GM23248 (cell line): Measurements from ENCODE around the gene ZC3H7A.

Experiments used
- EZH2 ChIP-seq: fragments of 200-600 bp; sonication (generic); IDR thresholded peaks from 2 replicates; pipeline ENCODE4 v1.6.1; 2018; ENCODE audit warnings: antibody characterized with exemption, mild to moderate bottlenecking; ENCODE audit not compliant: insufficient read depth, poor library complexity, severe bottlenecking
- EZH2phosphoT487 ChIP-seq: fragments of 200-600 bp; sonication (generic); IDR thresholded peaks from 2 replicates; pipeline ENCODE4 v1.6.1; 2018; ENCODE audit warnings: antibody characterized with exemption, moderate library complexity, mild to moderate bottlenecking, low read depth; ENCODE audit not compliant: insufficient read depth

GRCh38 chr16:11768849-11769248 is 28.2 kb downstream of the ZC3H7A start:
- TF ChIP-seq EZH2phosphoT487 (no peak), EZH2 (no peak)
